Parathyroid adenoma (tissue), 2 donors: Measurements from ENCODE around the gene MAN2B2.
A peak's percentile ranks its signal among the peaks of the same experiment; 100 is the strongest.

ENCODE experiments used
- H2AFZ ChIP-seq: fragments of 300-600 bp; sonication (generic); one replicate; pipeline ENCODE4 v1.7.0; 2017; ENCODE audit warnings: antibody characterized with exemption, mild to moderate bottlenecking
- H3K27ac ChIP-seq: fragments of 300-600 bp; sonication (generic); one replicate; pipeline ENCODE4 v1.7.0; 2017
- H3K27me3 ChIP-seq: fragments of 300-600 bp; sonication (generic); one replicate; pipeline ENCODE4 v1.7.0; 2017; ENCODE audit warnings: low read length; ENCODE audit not compliant: control insufficient read depth, insufficient read depth
- H3K36me3 ChIP-seq: fragments of 300-600 bp; sonication (generic); one replicate; pipeline ENCODE4 v1.7.0; 2017; ENCODE audit warnings: low read length; ENCODE audit not compliant: control insufficient read depth, insufficient read depth
- H3K4me1 ChIP-seq: fragments of 300-600 bp; sonication (generic); one replicate; pipeline ENCODE4 v1.7.0; 2017; ENCODE audit warnings: control low read depth
- H3K4me2 ChIP-seq: fragments of 300-600 bp; sonication (generic); one replicate; pipeline ENCODE4 v1.7.0; 2017; ENCODE audit warnings: low read length
- H3K4me3 ChIP-seq: fragments of 300-600 bp; sonication (generic); one replicate; pipeline ENCODE4 v1.7.0; 2017; ENCODE audit warnings: low read depth, low read length
- H3K79me2 ChIP-seq: fragments of 300-600 bp; sonication (generic); one replicate; pipeline ENCODE4 v1.7.0; 2017; ENCODE audit warnings: control low read depth
- H3K9ac ChIP-seq: fragments of 300-600 bp; sonication (generic); one replicate; pipeline ENCODE4 v1.7.0; 2017; ENCODE audit warnings: mild to moderate bottlenecking
- H3K9me3 ChIP-seq: fragments of 300-600 bp; sonication (generic); one replicate; pipeline ENCODE4 v1.7.0; 2017; ENCODE audit warnings: low read length; ENCODE audit not compliant: control insufficient read depth
- TF ChIP-seq, protein P1 (sequence below): fragments of 300-600 bp; sonication (generic); IDR thresholded peaks from one replicate; pipeline ENCODE4 v1.7.0; 2017; ENCODE audit warnings: antibody characterized with exemption, mild to moderate bottlenecking
- donor health status: primary hyperparathyroidism.

The MAN2B2 gene

DNA sequence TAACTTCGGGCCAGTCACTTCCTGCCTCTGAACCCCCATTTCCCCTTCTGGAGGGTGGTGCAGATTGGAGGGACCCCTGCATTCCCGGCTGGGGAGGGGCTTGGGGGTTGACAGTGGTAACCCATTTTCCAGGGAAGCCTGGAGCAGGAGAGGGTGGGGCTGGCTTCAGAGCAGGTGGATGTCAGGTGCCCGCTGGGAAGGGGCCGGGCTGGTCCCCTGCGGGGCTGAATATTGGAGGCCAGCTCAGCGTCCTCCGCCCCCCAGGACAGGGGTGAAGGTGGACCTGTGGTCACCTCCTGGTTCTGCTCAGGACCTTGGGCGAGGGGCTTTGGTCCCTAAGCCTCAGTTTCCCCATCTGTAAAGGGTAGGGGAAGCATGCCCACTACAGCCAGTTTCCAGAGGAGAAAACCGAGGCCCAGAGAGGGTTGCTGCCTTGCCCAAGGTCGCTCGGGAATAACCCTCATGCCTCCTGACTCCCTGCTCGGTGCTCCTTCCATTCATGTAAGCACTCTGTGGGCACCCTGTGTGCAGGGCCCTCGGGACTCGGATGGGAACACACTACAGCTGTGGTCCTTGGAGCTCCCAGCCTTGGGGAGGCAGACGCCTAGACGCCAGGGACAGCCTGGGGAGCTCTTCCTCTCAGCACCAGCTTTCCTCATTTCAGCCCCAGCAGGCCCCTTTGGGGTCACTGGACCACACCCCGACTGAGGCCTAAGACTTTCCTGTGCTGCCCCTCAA, 683 bp downstream of the MAN2B2 start:
- Histone ChIP-seq H3K79me2 (no peaks in the 10 kb centered on the region), H3K9me3 (no peaks in the 10 kb centered on the region), H3K27ac (no peak overlapping the region), H2AFZ (peak overlapping the region; percentile 87), H3K4me1 (peaks cover 2% of the 10 kb centered on the region), H3K27me3 (no peaks in the 10 kb centered on the region), H3K9ac (no peak overlapping the region), H3K4me2 (peak overlapping the region; percentile 80), H3K36me3 (no peaks in the 10 kb centered on the region), H3K4me3 (peak overlapping the region; percentile 52)
- TF ChIP-seq, protein P1, sequence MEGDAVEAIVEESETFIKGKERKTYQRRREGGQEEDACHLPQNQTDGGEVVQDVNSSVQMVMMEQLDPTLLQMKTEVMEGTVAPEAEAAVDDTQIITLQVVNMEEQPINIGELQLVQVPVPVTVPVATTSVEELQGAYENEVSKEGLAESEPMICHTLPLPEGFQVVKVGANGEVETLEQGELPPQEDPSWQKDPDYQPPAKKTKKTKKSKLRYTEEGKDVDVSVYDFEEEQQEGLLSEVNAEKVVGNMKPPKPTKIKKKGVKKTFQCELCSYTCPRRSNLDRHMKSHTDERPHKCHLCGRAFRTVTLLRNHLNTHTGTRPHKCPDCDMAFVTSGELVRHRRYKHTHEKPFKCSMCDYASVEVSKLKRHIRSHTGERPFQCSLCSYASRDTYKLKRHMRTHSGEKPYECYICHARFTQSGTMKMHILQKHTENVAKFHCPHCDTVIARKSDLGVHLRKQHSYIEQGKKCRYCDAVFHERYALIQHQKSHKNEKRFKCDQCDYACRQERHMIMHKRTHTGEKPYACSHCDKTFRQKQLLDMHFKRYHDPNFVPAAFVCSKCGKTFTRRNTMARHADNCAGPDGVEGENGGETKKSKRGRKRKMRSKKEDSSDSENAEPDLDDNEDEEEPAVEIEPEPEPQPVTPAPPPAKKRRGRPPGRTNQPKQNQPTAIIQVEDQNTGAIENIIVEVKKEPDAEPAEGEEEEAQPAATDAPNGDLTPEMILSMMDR = no peak

GRCh38 chr4:6576512-6576911, 1.5 kb downstream of the MAN2B2 start:
- Histone ChIP-seq H3K4me3 (no peak overlapping the region), H3K4me2 (peak overlapping the region; percentile 32), H3K4me1 (peaks cover 2% of the 10 kb centered on the region), H3K9ac (no peak overlapping the region), H3K36me3 (no peaks in the 10 kb centered on the region), H3K9me3 (no peaks in the 10 kb centered on the region), H3K79me2 (no peaks in the 10 kb centered on the region), H3K27ac (no peak overlapping the region), H2AFZ (no peak overlapping the region), H3K27me3 (no peaks in the 10 kb centered on the region)
- TF ChIP-seq, protein P1 = no peak

DNA sequence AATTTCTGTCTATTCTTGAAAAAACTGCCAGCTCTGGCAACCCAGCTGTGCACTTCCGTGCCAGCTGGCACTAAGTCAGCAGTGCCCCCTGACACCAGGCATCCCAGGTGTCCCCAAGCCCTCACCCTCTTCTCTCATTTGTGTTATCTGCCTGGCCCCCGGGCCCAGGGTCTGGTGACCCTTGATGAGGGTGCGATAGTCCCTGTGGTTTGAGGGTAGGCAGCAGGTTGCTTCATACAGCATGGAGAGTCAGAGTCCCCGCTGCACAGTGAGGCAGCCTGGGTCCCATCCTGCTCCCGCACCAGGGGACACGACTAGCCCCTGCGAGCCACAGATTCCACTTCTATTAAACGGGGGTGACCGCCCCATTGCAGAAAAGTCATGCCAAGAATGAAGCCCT, 1.9 kb downstream of the MAN2B2 start:
- Histone ChIP-seq H3K4me1 (peaks cover 2% of the 10 kb centered on the region), H2AFZ (no peak overlapping the region), H3K27me3 (no peaks in the 10 kb centered on the region), H3K4me3 (no peak overlapping the region), H3K9ac (no peak overlapping the region), H3K9me3 (no peaks in the 10 kb centered on the region), H3K27ac (no peak overlapping the region), H3K4me2 (no peak overlapping the region), H3K79me2 (no peaks in the 10 kb centered on the region), H3K36me3 (no peaks in the 10 kb centered on the region)
- TF ChIP-seq, protein P1 = no peak

DNA sequence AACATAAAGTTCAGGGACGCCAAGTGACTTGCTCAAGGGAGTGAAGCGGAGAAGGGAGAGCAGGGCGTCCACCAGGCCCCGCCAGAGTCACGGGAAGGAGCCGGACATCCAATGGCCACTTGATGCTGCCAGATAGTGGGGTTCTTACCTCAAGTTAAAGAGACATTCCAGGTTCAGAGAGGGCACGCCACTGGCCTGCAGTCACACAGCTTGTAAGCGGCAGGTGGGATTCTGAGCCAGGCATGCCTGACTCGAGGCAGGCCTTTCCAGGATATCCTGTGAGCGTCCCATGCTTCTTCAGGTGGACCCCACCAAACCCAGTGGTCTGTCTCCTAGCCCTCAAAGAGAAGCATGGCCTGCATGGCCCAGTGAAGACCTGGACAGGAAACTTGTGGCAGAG, 2.4 kb downstream of the MAN2B2 start:
- Histone ChIP-seq H2AFZ (no peak overlapping the region), H3K4me2 (no peak overlapping the region), H3K27ac (no peak overlapping the region), H3K4me3 (no peak overlapping the region), H3K9me3 (no peaks in the 10 kb centered on the region), H3K79me2 (no peaks in the 10 kb centered on the region), H3K4me1 (peaks cover 2% of the 10 kb centered on the region), H3K36me3 (no peaks in the 10 kb centered on the region), H3K9ac (no peak overlapping the region), H3K27me3 (no peaks in the 10 kb centered on the region)
- TF ChIP-seq, protein P1 = no peak

DNA sequence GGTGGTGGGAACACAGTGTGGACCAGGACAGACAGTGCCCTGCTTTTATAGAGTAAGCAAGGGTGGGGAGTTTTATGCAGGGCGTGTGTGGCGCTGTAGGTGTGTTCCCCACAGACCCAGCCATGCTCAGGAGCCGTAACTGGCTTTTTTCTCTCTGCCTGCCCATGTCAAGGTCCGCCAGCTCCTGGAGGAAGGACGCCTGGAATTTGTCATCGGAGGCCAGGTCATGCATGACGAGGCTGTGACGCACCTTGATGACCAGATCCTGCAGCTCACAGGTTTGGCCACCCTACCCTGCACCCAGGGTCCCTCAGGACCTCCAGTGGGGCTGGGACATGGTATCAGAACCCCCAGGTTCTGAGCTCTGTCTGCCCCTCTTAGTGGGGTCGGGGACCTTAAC, 3.2 kb downstream of the MAN2B2 start:
- no peaks in the 10 kb centered on the region for H3K36me3 ChIP-seq
- peaks cover 2% of the 10 kb centered on the region for H3K4me1 ChIP-seq
- TF ChIP-seq, protein P1 = no peak
- no peak overlapping the region for H3K4me3 ChIP-seq
- no peaks in the 10 kb centered on the region for H3K27me3 ChIP-seq
- no peak overlapping the region for H3K9ac ChIP-seq
- H3K79me2 ChIP-seq = no peaks in the 10 kb centered on the region
- no peak overlapping the region for H2AFZ ChIP-seq
- no peak overlapping the region for H3K27ac ChIP-seq
- H3K9me3 ChIP-seq = no peaks in the 10 kb centered on the region
- no peak overlapping the region for H3K4me2 ChIP-seq
